Mesenchymal stem cell (in vitro differentiated cells and primary cell): ENCODE measurements around the gene DNAJB13.

Experiments used
- DNase-seq: peaks from one replicate; pipeline ENCODE4 v3.0.0-alpha.2; 2013
- H2AFZ ChIP-seq: one replicate; pipeline ENCODE4 v1.6.1; 2013; ENCODE audit warnings: low read depth, mild to moderate bottlenecking, control low read depth, inconsistent platforms, low read length, moderate library complexity
- H2AK5ac ChIP-seq: 2 replicates; pipeline ENCODE4 v1.6.1; 2013; ENCODE audit warnings: low read length, moderate library complexity, mild to moderate bottlenecking, inconsistent platforms; ENCODE audit not compliant: severe bottlenecking
- H2BK120ac ChIP-seq: one replicate; pipeline ENCODE4 v1.6.1; 2013; ENCODE audit warnings: low read depth, mild to moderate bottlenecking, inconsistent platforms, low read length, moderate library complexity
- H2BK12ac ChIP-seq, 2 experiments: one replicate each; pipeline ENCODE4 v1.6.1; 2013; ENCODE audit warnings: inconsistent platforms in 2 of 2, low read length in 2 of 2, mild to moderate bottlenecking in 2 of 2, moderate library complexity in 2 of 2, control low read depth in 1 of 2
- H2BK15ac ChIP-seq: one replicate; pipeline ENCODE4 v1.6.1; 2013; ENCODE audit warnings: mild to moderate bottlenecking, low read depth, inconsistent platforms; ENCODE audit not compliant: poor library complexity, severe bottlenecking
- H2BK5ac ChIP-seq: 2 replicates; pipeline ENCODE4 v1.6.1; 2013; ENCODE audit warnings: low read depth, mild to moderate bottlenecking, low read length, control low read depth, inconsistent platforms; ENCODE audit not compliant: poor library complexity, severe bottlenecking
- H3K14ac ChIP-seq, 2 experiments: one replicate each; pipeline ENCODE4 v1.6.1; 2013; ENCODE audit warnings: inconsistent platforms in 2 of 2, low read length in 2 of 2, control low read depth in 1 of 2, mild to moderate bottlenecking in 1 of 2, moderate library complexity in 1 of 2
- H3K18ac ChIP-seq, 2 experiments: one replicate each; pipeline ENCODE4 v1.6.1; 2013; ENCODE audit warnings: inconsistent platforms in 2 of 2, low read length in 2 of 2, control low read depth in 1 of 2, low read depth in 1 of 2, mild to moderate bottlenecking in 1 of 2
- H3K23ac ChIP-seq, 2 experiments: one replicate each; pipeline ENCODE4 v1.6.1; 2013; ENCODE audit warnings: inconsistent platforms in 2 of 2, low read length in 2 of 2, mild to moderate bottlenecking in 2 of 2, moderate library complexity in 2 of 2, control low read depth in 1 of 2
- H3K27ac ChIP-seq: 2 replicates; pipeline ENCODE4 v1.5.1; 2013; ENCODE audit warnings: mild to moderate bottlenecking, moderate library complexity, low read length, control low read depth, inconsistent platforms; ENCODE audit not compliant: poor library complexity, severe bottlenecking
- H3K27me3 ChIP-seq, 2 experiments: 2 replicates each; pipeline versions ENCODE4 v1.6.1 to v1.7.0; 2013; ENCODE audit warnings: low read length in 2 of 2, mild to moderate bottlenecking in 2 of 2, moderate library complexity in 2 of 2, control low read depth in 1 of 2, inconsistent platforms in 1 of 2; ENCODE audit not compliant: control insufficient read depth in 1 of 2, insufficient read depth in 1 of 2
- H3K36me3 ChIP-seq, 2 experiments: 2 replicates each; pipeline versions ENCODE4 v1.6.1 to v1.7.0; 2013; ENCODE audit warnings: low read length in 2 of 2, control low read depth in 1 of 2, inconsistent platforms in 1 of 2, low read depth in 1 of 2, mild to moderate bottlenecking in 1 of 2; ENCODE audit not compliant: insufficient read depth in 2 of 2, control insufficient read depth in 1 of 2
- H3K4ac ChIP-seq, 2 experiments: one replicate each; pipeline ENCODE4 v1.6.1; 2013; ENCODE audit warnings: inconsistent platforms in 2 of 2, low read length in 2 of 2, mild to moderate bottlenecking in 2 of 2, moderate library complexity in 2 of 2, control low read depth in 1 of 2, low read depth in 1 of 2
- H3K4me1 ChIP-seq: 2 replicates; pipeline ENCODE4 v1.6.1; 2013; ENCODE audit warnings: low read depth, low read length, control low read depth; ENCODE audit not compliant: control insufficient read depth, insufficient read depth
- H3K4me2 ChIP-seq: 2 replicates; pipeline ENCODE4 v1.6.1; 2013; ENCODE audit warnings: low read length, mild to moderate bottlenecking, inconsistent platforms; ENCODE audit not compliant: poor library complexity, severe bottlenecking
- H3K4me3 ChIP-seq, 2 experiments: 2 replicates each; pipeline versions ENCODE4 v1.5.1 to v1.7.0; 2013; ENCODE audit warnings: low read length in 2 of 2, mild to moderate bottlenecking in 2 of 2, control low read depth in 1 of 2, low read depth in 1 of 2; ENCODE audit not compliant: insufficient read depth in 1 of 2
- H3K79me1 ChIP-seq: replicated peaks from 2 replicates; pipeline ENCODE4 v1.6.1; 2013; ENCODE audit warnings: mild to moderate bottlenecking, control low read depth, low read length, inconsistent platforms; ENCODE audit not compliant: poor library complexity, severe bottlenecking
- H3K9ac ChIP-seq: 2 replicates; pipeline ENCODE4 v1.7.0; 2013; ENCODE audit warnings: mild to moderate bottlenecking, low read length, moderate library complexity
- H3K9me3 ChIP-seq: 2 replicates; pipeline ENCODE4 v1.7.0; 2013; ENCODE audit warnings: mild to moderate bottlenecking, low read length; ENCODE audit not compliant: control insufficient read depth
- H4K8ac ChIP-seq: one replicate; pipeline ENCODE4 v1.6.1; 2013; ENCODE audit warnings: inconsistent platforms, mild to moderate bottlenecking, low read length, moderate library complexity
- H4K91ac ChIP-seq: one replicate; pipeline ENCODE4 v1.6.1; 2013; ENCODE audit warnings: mild to moderate bottlenecking, low read length, inconsistent platforms
- WGBS: methylation state at CpG from one replicate; pipeline ENCODE4 v1.1.7; 2013; ENCODE audit warnings: mixed read lengths; 5-methylcytosine and 5-hydroxymethylcytosine counted together

Gene DNAJB13

GRCh38 chr11:73996161-73996747, 45.4 kb downstream of the DNAJB13 start:
- no peak for DNase-seq
- H2BK12ac ChIP-seq = no peak overlapping the region
- peaks cover 1 to 2% of the 10 kb centered on the region in 2 experiments for H3K36me3 ChIP-seq
- peaks cover 0 to 4% of the 10 kb centered on the region in 2 experiments for H3K27me3 ChIP-seq
- H2BK120ac ChIP-seq = no peak overlapping the region
- H2BK15ac ChIP-seq = no peak overlapping the region
- peaks cover 2% of the 10 kb centered on the region for H3K4me1 ChIP-seq
- no peak overlapping the region for H3K9ac ChIP-seq
- 83% methylated on average over 4 of the region's 4 CpGs for WGBS
- no peak overlapping the region for H3K14ac ChIP-seq
- no peaks in the 10 kb centered on the region for H3K79me1 ChIP-seq
- no peak overlapping the region for H3K4me3 ChIP-seq
- no peak overlapping the region for H3K4me2 ChIP-seq
- H2AK5ac ChIP-seq = no peak overlapping the region
- no peaks in the 10 kb centered on the region for H3K9me3 ChIP-seq
- no peak overlapping the region for H4K8ac ChIP-seq
- H2BK5ac ChIP-seq = no peak overlapping the region
- no peak overlapping the region for H4K91ac ChIP-seq
- H3K18ac ChIP-seq = no peak overlapping the region
- H3K4ac ChIP-seq = no peak overlapping the region
- no peak overlapping the region for H3K27ac ChIP-seq
- no peak overlapping the region for H3K23ac ChIP-seq
- no peak overlapping the region for H2AFZ ChIP-seq

GRCh38 chr11:73997120-73997770, 46.4 kb downstream of the DNAJB13 start:
- WGBS = 85% methylated on average over 6 of the region's 6 CpGs
- no peak overlapping the region for H2BK12ac ChIP-seq
- no peak overlapping the region for H2BK15ac ChIP-seq
- no peak overlapping the region for H4K91ac ChIP-seq
- H4K8ac ChIP-seq = no peak overlapping the region
- H3K23ac ChIP-seq = no peak overlapping the region
- H3K4me3 ChIP-seq = no peak overlapping the region
- no peak overlapping the region for H2AFZ ChIP-seq
- H3K4me2 ChIP-seq = no peak overlapping the region
- no peak for DNase-seq
- no peak overlapping the region for H3K9ac ChIP-seq
- H3K27ac ChIP-seq = no peak overlapping the region
- H3K79me1 ChIP-seq = no peaks in the 10 kb centered on the region
- no peak overlapping the region for H2BK120ac ChIP-seq
- no peak overlapping the region for H2AK5ac ChIP-seq
- peaks cover 0 to 4% of the 10 kb centered on the region in 2 experiments for H3K27me3 ChIP-seq
- H3K18ac ChIP-seq = no peak overlapping the region
- H3K36me3 ChIP-seq = peaks cover 4 to 9% of the 10 kb centered on the region in 2 experiments
- no peaks in the 10 kb centered on the region for H3K9me3 ChIP-seq
- no peak overlapping the region for H3K4ac ChIP-seq
- H2BK5ac ChIP-seq = no peak overlapping the region
- no peak overlapping the region for H3K14ac ChIP-seq
- H3K4me1 ChIP-seq = peaks cover 2% of the 10 kb centered on the region

DNA sequence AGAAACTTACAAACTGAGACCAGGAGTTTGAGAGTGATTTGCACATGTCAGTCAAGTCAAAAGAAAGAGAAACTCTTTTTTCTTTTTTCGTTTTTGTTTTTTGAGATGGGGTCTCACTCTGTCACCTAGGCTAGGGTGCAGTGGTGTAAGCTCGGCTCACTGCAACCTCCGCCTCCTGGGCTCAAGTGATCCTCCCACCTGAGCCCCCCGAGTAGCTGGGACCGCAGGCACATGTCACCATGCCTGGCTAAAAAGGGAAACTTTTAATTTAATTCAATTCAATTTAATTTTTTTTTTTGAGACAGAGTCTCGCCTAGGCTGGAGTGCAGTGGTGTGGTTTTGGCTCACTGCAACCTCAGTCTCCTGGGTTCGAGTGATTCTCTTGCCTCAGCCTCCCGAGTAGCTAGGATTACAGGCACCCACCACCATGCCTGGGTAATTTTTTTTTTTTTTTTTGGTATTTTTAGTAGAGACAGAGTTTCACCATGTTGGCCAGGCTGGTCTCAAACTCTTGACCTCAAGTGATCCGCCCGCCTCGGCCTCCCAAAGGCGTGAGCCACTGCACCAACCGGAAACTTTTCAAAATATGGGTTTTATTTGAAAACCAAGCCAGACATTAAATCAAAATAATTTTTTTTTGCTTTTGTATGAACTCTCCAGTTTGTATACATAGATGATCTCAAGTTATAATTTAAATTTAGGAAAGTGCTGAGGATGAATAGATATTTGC, 48.2 kb downstream of the DNAJB13 start:
- H3K4me1 ChIP-seq = peaks cover 2% of the 10 kb centered on the region
- H3K27ac ChIP-seq = no peak overlapping the region
- H3K4me2 ChIP-seq = no peak overlapping the region
- no peaks in the 10 kb centered on the region for H3K79me1 ChIP-seq
- H2BK12ac ChIP-seq = no peak overlapping the region
- no peak overlapping the region for H3K4me3 ChIP-seq
- no peak overlapping the region for H4K91ac ChIP-seq
- peaks cover 0 to 4% of the 10 kb centered on the region in 2 experiments for H3K27me3 ChIP-seq
- no peak overlapping the region for H2AK5ac ChIP-seq
- no peak for DNase-seq
- H2AFZ ChIP-seq = no peak overlapping the region
- peaks cover 16 to 21% of the 10 kb centered on the region in 2 experiments for H3K36me3 ChIP-seq
- no peak overlapping the region for H2BK120ac ChIP-seq
- no peak overlapping the region for H2BK15ac ChIP-seq
- H3K9ac ChIP-seq = no peak overlapping the region
- no peak overlapping the region for H2BK5ac ChIP-seq
- WGBS = 77% methylated on average over 7 of the region's 13 CpGs
- H4K8ac ChIP-seq = no peak overlapping the region
- H3K18ac ChIP-seq = no peak overlapping the region
- H3K4ac ChIP-seq = no peak overlapping the region
- H3K9me3 ChIP-seq = no peaks in the 10 kb centered on the region
- no peak overlapping the region for H3K14ac ChIP-seq
- H3K23ac ChIP-seq = no peak overlapping the region

GRCh38 chr11:73999581-74000306, 48.9 kb downstream of the DNAJB13 start:
- Histone ChIP-seq H3K9me3 (no peaks in the 10 kb centered on the region), H3K27ac (no peak overlapping the region), H2AFZ (no peak overlapping the region), H3K9ac (no peak overlapping the region), H3K4ac (no peak overlapping the region), H2AK5ac (no peak overlapping the region), H4K91ac (no peak overlapping the region), H3K18ac (no peak overlapping the region), H3K23ac (no peak overlapping the region), H2BK15ac (no peak overlapping the region), H3K79me1 (no peaks in the 10 kb centered on the region), H3K4me3 (no peak overlapping the region), H2BK5ac (no peak overlapping the region), H2BK12ac (no peak overlapping the region), H3K36me3 (peaks cover 21 to 26% of the 10 kb centered on the region in 2 experiments), H3K4me1 (peaks cover 2% of the 10 kb centered on the region), H4K8ac (no peak overlapping the region), H2BK120ac (no peak overlapping the region), H3K27me3 (peaks cover 0 to 4% of the 10 kb centered on the region in 2 experiments), H3K14ac (no peak overlapping the region), H3K4me2 (no peak overlapping the region)
- WGBS = 93% methylated on average over 8 of the region's 8 CpGs
- no peak for DNase-seq
